ENCODE measurements around the gene RNF11. TPM values are rescaled to one million over a fixed set of nuclear protein-coding genes. Genes with fewer than 3 reads are reported as not detected.
A peak's percentile ranks its signal among the peaks of the same experiment; 100 is the strongest.

RNF11 gene
- total and polyA plus RNA-seq, 7 donors = 44.6 to 123 (median 105) TPM

- intact Hi-C loops (cut with DNase I) = no loop called here
- TF ChIP-seq EP300 (IDR thresholded peaks at IDR 0.05) (no peak), CTCF (IDR thresholded peaks at IDR 0.05) (no peak)
- Histone ChIP-seq H3K36me3 (no peaks in the 10 kb centered on the region), H3K9me3 (no peaks in the 10 kb centered on the region), H3K4me1 (peaks cover 0 to 11% (median 9%) of the 10 kb centered on the region in 4 donors), H3K4me3 (no peak overlapping the region), H3K27ac (no peak overlapping the region), H3K27me3 (peaks cover 0 to 7% (median 0%) of the 10 kb centered on the region in 3 donors)
- peak; percentile 47 for DNase-seq
- 87 to 93% methylated on average over 10 of the region's 10 CpGs for WGBS, 2 donors
Observed at GRCh38 chr1:51301152-51301843, 65.2 kb downstream of the RNF11 start.

- Histone ChIP-seq H3K36me3 (no peaks in the 10 kb centered on the region), H3K27me3 (peaks cover 0 to 7% (median 0%) of the 10 kb centered on the region in 3 donors), H3K27ac (no peak overlapping the region), H3K4me1 (peaks cover 0 to 6% (median 4%) of the 10 kb centered on the region in 4 donors), H3K4me3 (no peak overlapping the region), H3K9me3 (no peaks in the 10 kb centered on the region)
- no peak for TF ChIP-seq CTCF (IDR thresholded peaks at IDR 0.05)
- no peak for DNase-seq
- intact Hi-C loops (cut with DNase I) = no loop called here
- 76 to 80% methylated on average over 3 of the region's 3 CpGs for WGBS, 2 donors
Observed at GRCh38 chr1:51301844-51302162, 65.7 kb downstream of the RNF11 start.

- TF ChIP-seq CTCF (IDR thresholded peaks at IDR 0.05) (no peak), EP300 (IDR thresholded peaks at IDR 0.05) (no peak), POLR2AphosphoS5 (IDR thresholded peaks at IDR 0.05) (no peak), POLR2A (IDR thresholded peaks at IDR 0.05) (no peak)
- WGBS, 2 donors = 91 to 94% methylated on average over 10 of the region's 10 CpGs
Observed at GRCh38 chr1:51302270-51302669, 66.2 kb downstream of the RNF11 start.

GRCh38 chr1:51302746-51303145 is 66.7 kb downstream of the RNF11 start:
- no peaks in the 10 kb centered on the region for H3K9me3 ChIP-seq
- no peak overlapping the region for H3K27ac ChIP-seq
- no peaks in the 10 kb centered on the region for H3K4me1 ChIP-seq
- intact Hi-C loops (cut with DNase I) = no loop called here
- no peaks in the 10 kb centered on the region for H3K36me3 ChIP-seq
- no peak overlapping the region for H3K4me3 ChIP-seq
- TF ChIP-seq POLR2AphosphoS5 (IDR thresholded peaks at IDR 0.05) = no peak
- no peak for TF ChIP-seq CTCF (IDR thresholded peaks at IDR 0.05)
- TF ChIP-seq EP300 (IDR thresholded peaks at IDR 0.05) = no peak
- no peak for TF ChIP-seq POLR2A (IDR thresholded peaks at IDR 0.05)
- H3K27me3 ChIP-seq = peaks cover 0 to 7% (median 0%) of the 10 kb centered on the region in 3 donors
- 81 to 89% methylated on average over 7 of the region's 7 CpGs for WGBS, 2 donors
- DNase-seq = no peak

More at GRCh38 chr1:51302270-51302669, 66.2 kb downstream of the RNF11 start:
- Histone ChIP-seq H3K27ac (no peak overlapping the region), H3K36me3 (no peaks in the 10 kb centered on the region), H3K4me3 (no peak overlapping the region), H3K27me3 (peaks cover 0 to 7% (median 0%) of the 10 kb centered on the region in 3 donors), H3K9me3 (no peaks in the 10 kb centered on the region), H3K4me1 (peaks cover 0 to 3% (median 2%) of the 10 kb centered on the region in 4 donors)
- intact Hi-C loops (cut with DNase I) = no loop called here
- DNase-seq = no peak

GRCh38 chr1:51303315-51303714 is 67.2 kb downstream of the RNF11 start:
- H3K4me3 ChIP-seq = no peak overlapping the region
- intact Hi-C loops (cut with DNase I) = no loop called here
- DNase-seq = peak; percentile 55
- peaks cover 0 to 7% (median 0%) of the 10 kb centered on the region in 3 donors for H3K27me3 ChIP-seq
- 90 to 92% methylated on average over 6 of the region's 6 CpGs for WGBS, 2 donors
- H3K9me3 ChIP-seq = no peaks in the 10 kb centered on the region
- H3K4me1 ChIP-seq = no peaks in the 10 kb centered on the region
- H3K36me3 ChIP-seq = no peaks in the 10 kb centered on the region
- no peak overlapping the region for H3K27ac ChIP-seq
- TF ChIP-seq EP300 (IDR thresholded peaks at IDR 0.05) (no peak), POLR2A (IDR thresholded peaks at IDR 0.05) (no peak), POLR2AphosphoS5 (IDR thresholded peaks at IDR 0.05) (no peak), CTCF (IDR thresholded peaks at IDR 0.05) (no peak)

Data from sigmoid colon (tissue), 7 donors.